CD4-positive, CD25-positive, alpha-beta regulatory T cell (primary cell): ENCODE results near the gene BPIFB2. TPM values are rescaled to one million over a fixed set of nuclear protein-coding genes. Genes with fewer than 3 reads are reported as not detected.
"Not testable (repeated sequence)": the region's sequence is repeated elsewhere in the genome, so short reads cannot be mapped to it uniquely, and the experiment has no call there.

Experiments used
- ATAC-seq, 2 donors: fragments of 150-1000 bp; cut with Tn5 transposase; one replicate each; pipeline ENCODE4 v1.10.0; 2021; ENCODE audit warnings: low read depth in 2 of 2, moderate number of reproducible peaks in 2 of 2, moderate library complexity in 1 of 2
- DNase-seq, 3 donors: peaks; one replicate each; pipeline versions ENCODE4 v3.0.0 to v3.0.0-alpha.2; 2012 to 2022; ENCODE audit warnings: mixed read lengths in 1 of 3
- H3K27ac ChIP-seq: one replicate; pipeline ENCODE4 v1.7.0; 2013; ENCODE audit warnings: mild to moderate bottlenecking, low read length; ENCODE audit not compliant: insufficient read depth, poor library complexity, severe bottlenecking
- H3K27me3 ChIP-seq: one replicate; pipeline ENCODE4 v1.7.0; 2013; ENCODE audit warnings: low read length; ENCODE audit not compliant: control insufficient read depth, insufficient read depth
- H3K36me3 ChIP-seq: one replicate; pipeline ENCODE4 v1.7.0; 2013; ENCODE audit warnings: mild to moderate bottlenecking, low read length, moderate library complexity; ENCODE audit not compliant: control insufficient read depth, insufficient read depth
- H3K4me1 ChIP-seq: 2 replicates; pipeline ENCODE4 v1.7.0; 2013; ENCODE audit warnings: mild to moderate bottlenecking, low read length; ENCODE audit not compliant: insufficient read depth, control insufficient read depth, poor library complexity, severe bottlenecking
- H3K4me3 ChIP-seq: one replicate; pipeline ENCODE4 v1.7.0; 2013; ENCODE audit warnings: low read depth, mild to moderate bottlenecking, low read length, moderate library complexity
- H3K9me3 ChIP-seq, 2 experiments: 1 replicate in 1 of 2; 2 replicates in 1 of 2; pipeline ENCODE4 v1.7.0; 2013; ENCODE audit warnings: low read length in 2 of 2, mild to moderate bottlenecking in 1 of 2, moderate library complexity in 1 of 2; ENCODE audit not compliant: control insufficient read depth in 2 of 2
- H3K27ac Mint-ChIP-seq, 3 donors: one replicate each; pipeline ENCODE4 v1.8.0; 2020 to 2022; ENCODE audit warnings: mild to moderate bottlenecking in 3 of 3, mixed read lengths in 3 of 3, moderate library complexity in 2 of 3
- H3K27me3 Mint-ChIP-seq: one replicate; pipeline ENCODE4 v1.8.0; 2022; ENCODE audit warnings: mild to moderate bottlenecking, mixed read lengths
- H3K36me3 Mint-ChIP-seq: one replicate; pipeline ENCODE4 v1.8.0; 2020; ENCODE audit warnings: mixed read lengths
- H3K4me1 Mint-ChIP-seq, 4 donors: one replicate each; pipeline ENCODE4 v1.8.0; 2020 to 2022; ENCODE audit warnings: mixed read lengths in 4 of 4, mild to moderate bottlenecking in 1 of 4
- H3K4me3 Mint-ChIP-seq, 4 donors: one replicate each; pipeline ENCODE4 v1.8.0; 2020 to 2022; ENCODE audit warnings: mild to moderate bottlenecking in 4 of 4, mixed read lengths in 4 of 4, moderate library complexity in 3 of 4
- H3K9me3 Mint-ChIP-seq, 7 donors: one replicate each; pipeline ENCODE4 v1.8.0; 2020 to 2022; ENCODE audit warnings: mixed read lengths in 7 of 7, mild to moderate bottlenecking in 3 of 7, moderate library complexity in 2 of 7
- polyA plus RNA-seq, 4 donors: library from polyadenylated mRNA; unstranded; fragments of 300-500 nt; fragmentation: Illumina TruSeq; gene quantifications; one replicate each; pipeline ENCODE4 v1.2.3, GENCODE V29; 2021
- total RNA-seq: library from RNA; stranded (reverse); gene quantifications from one replicate; pipeline ENCODE4 v1.2.3, GENCODE V29; 2022

Gene BPIFB2
- total and polyA plus RNA-seq, 5 donors from 2014 or later, result not detected

DNA sequence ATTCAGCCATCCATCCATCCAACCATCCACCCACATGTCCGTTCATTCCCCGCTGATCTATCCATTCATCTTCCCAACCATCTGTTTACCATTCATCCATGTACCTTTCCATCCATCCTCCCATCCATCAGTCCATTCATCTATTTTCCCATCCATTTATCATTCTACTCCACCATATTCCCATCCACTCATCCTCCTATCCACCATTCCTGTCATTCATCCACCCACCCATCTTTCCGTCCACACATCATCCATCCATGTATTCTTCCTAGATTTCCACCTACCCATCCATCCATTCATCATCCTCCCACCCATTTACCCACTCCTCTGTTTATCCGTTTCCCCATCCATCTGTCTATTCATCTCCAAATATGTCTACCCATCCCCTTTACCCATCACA, 30.7 kb downstream of the BPIFB2 start:
- ATAC-seq, result no peak
- Mint-ChIP-seq H3K4me1 (peaks cover 0 to 3% (median 1%) of the 10 kb centered on the region in 4 donors), H3K4me3 (no peak overlapping the region), H3K27ac (no peak overlapping the region), H3K36me3 (no peaks in the 10 kb centered on the region), H3K9me3 (peaks cover 0 to 5% (median 0%) of the 10 kb centered on the region in 7 donors), H3K27me3 (peaks cover 5% of the 10 kb centered on the region)
- peaks cover 0 to 2% of the 10 kb centered on the region in 2 experiments for H3K9me3 ChIP-seq
- no peaks in the 10 kb centered on the region for H3K36me3 ChIP-seq
- no peak overlapping the region for H3K4me3 ChIP-seq
- no peaks in the 10 kb centered on the region for H3K4me1 ChIP-seq
- no peak overlapping the region for H3K27ac ChIP-seq
- no peak for DNase-seq
- no peaks in the 10 kb centered on the region for H3K27me3 ChIP-seq

DNA sequence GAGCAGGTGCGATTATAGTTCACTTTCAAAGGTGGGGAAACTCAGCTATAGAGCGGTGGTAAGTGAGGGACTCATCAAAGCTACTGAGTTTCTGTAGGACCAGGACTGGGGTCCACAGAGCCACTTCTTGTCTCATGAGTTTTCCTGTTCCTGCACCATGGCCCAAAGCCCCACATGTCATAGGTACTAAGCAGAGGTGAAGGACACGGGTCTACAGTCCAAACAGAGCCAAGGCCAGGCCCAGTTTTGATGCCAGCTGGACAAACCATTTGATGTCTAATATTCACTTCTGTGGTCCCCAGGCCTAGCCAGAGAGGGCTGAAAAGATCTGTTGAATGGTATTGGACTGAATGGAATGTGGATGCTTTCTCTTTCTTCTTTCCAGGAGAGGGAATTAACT, 34.9 kb downstream of the BPIFB2 start:
- Mint-ChIP-seq H3K9me3 (peaks cover 0 to 11% (median 5%) of the 10 kb centered on the region in 7 donors), H3K4me3 (no peak overlapping the region), H3K27ac (peak overlapping the region in 1 of 3 donors; percentile 38), H3K4me1 (peaks cover 0 to 3% (median 1%) of the 10 kb centered on the region in 4 donors), H3K36me3 (peaks cover 4% of the 10 kb centered on the region), H3K27me3 (peaks cover 5% of the 10 kb centered on the region)
- DNase-seq, result no peak
- H3K36me3 ChIP-seq, result no peaks in the 10 kb centered on the region
- H3K4me1 ChIP-seq, result no peaks in the 10 kb centered on the region
- no peak overlapping the region for H3K4me3 ChIP-seq
- no peaks in the 10 kb centered on the region for H3K27me3 ChIP-seq
- no peak overlapping the region for H3K27ac ChIP-seq
- peaks cover 5% of the 10 kb centered on the region in 2 experiments for H3K9me3 ChIP-seq
- no peak for ATAC-seq

DNA sequence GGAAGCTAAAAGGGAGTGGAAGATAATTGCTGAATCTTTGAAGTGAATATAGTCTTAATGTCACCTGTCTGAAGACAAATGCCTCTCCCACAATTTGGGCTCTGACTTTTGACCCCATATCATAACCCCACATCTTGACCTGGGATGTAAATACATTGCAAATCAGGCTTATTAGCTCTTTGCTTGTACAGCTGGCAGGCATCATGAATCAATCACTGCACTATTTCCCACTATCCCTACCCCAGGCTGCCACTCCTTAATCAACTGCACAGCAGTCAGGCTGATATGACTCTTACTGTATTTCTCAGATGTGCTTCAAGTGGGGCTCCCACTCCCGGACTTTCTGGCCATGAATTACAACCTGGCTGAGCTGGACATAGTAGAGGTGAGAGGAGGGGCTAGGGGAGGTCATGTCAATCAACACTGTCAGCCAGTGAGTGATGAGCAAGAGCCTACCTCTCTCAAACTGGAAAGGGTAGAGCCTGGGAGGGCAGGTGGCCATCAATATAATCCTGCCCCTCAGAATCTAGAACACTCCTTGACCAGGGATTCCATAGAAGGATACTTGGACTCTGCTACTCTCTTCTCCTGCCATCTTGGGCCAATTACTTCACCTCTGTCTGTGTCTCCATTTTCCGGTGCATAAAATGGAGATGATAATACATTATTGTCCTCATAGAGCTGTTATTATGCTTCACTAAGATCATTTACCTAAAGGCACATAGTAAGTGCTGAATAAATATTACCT, 35.7 kb downstream of the BPIFB2 start:
- Histone ChIP-seq H3K36me3 (no peaks in the 10 kb centered on the region), H3K4me1 (no peaks in the 10 kb centered on the region), H3K27ac (no peak overlapping the region), H3K27me3 (no peaks in the 10 kb centered on the region), H3K4me3 (no peak overlapping the region), H3K9me3 (peaks cover 5% of the 10 kb centered on the region in 2 experiments)
- Mint-ChIP-seq H3K27me3 (peaks cover 5% of the 10 kb centered on the region), H3K36me3 (peaks cover 4% of the 10 kb centered on the region), H3K27ac (peak overlapping the region in 1 of 3 donors; percentile 38), H3K4me3 (no peak overlapping the region), H3K9me3 (peaks cover 0 to 11% (median 5%) of the 10 kb centered on the region in 7 donors), H3K4me1 (peaks cover 0 to 1% (median 0%) of the 10 kb centered on the region in 4 donors)
- ATAC-seq (no peak), DNase-seq (no peak)

DNA sequence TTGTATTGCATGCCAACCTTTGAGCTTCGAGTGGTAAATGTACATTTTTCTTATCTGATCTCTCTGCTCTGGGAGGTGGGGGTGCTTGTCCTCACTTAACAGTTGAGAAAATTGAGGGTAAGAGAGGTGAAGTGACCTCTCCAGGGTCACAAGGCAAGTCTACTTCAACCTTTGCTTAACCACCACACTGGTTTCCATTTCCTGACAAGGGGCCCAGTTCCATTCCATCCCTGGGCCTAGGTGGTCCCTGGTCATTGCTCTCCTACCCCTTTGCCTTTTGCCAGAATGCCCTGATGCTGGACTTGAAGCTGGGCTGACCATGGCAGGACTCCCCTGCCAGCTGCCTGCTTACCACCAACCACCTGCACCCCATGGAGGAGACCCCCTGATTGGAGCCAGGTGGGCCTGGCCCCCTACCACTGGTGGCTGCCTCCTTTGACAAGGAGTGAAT, 36.3 kb downstream of the BPIFB2 start:
- no peaks in the 10 kb centered on the region for H3K4me1 Mint-ChIP-seq
- H3K9me3 Mint-ChIP-seq, result peaks cover 0 to 11% (median 5%) of the 10 kb centered on the region in 7 donors
- no peaks in the 10 kb centered on the region for H3K36me3 ChIP-seq
- DNase-seq (no peak), ATAC-seq (no peak)
- no peak overlapping the region for H3K4me3 ChIP-seq
- H3K27ac ChIP-seq, result no peak overlapping the region
- peaks cover 4% of the 10 kb centered on the region for H3K36me3 Mint-ChIP-seq
- no peaks in the 10 kb centered on the region for H3K4me1 ChIP-seq
- no peak overlapping the region for H3K4me3 Mint-ChIP-seq
- H3K27ac Mint-ChIP-seq, result no peak overlapping the region
- H3K9me3 ChIP-seq, result peaks cover 5% of the 10 kb centered on the region in 2 experiments
- no peaks in the 10 kb centered on the region for H3K27me3 ChIP-seq
- H3K27me3 Mint-ChIP-seq, result peaks cover 5% of the 10 kb centered on the region

DNA sequence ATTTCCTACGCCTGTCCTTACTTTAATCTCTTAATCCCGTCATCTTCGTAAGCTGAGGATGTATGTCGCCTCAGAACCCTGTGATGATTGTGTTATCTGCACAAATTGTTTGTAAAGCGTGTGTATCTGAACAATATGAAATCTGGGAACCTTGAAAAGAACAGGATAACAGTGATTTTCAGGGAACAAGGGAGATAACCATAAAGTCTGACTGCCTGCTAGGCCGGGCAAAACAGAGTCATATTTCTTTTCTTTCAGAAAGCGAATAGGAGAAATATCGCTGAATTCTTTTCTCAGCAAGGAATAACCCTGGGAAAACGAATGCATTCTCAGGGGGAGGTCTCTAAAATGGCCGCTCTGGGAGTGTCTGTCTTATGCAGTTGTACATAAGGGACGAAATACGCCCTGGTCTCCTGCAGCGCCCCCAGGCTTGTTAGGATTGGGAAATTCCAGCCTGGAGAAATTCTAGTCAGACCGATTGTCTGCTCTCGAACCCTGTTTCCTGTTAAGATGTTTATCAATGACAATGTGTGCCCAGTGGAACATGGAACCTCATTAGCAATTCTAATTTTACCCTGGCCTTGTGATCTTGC, 37.7 kb downstream of the BPIFB2 start:
- H3K27me3 ChIP-seq, H3K4me1 ChIP-seq, H3K36me3 Mint-ChIP-seq, H3K4me1 Mint-ChIP-seq, H3K27ac ChIP-seq, ATAC-seq, H3K27me3 Mint-ChIP-seq, DNase-seq, H3K4me3 ChIP-seq, H3K4me3 Mint-ChIP-seq, H3K36me3 ChIP-seq, H3K9me3 ChIP-seq: not testable (repeated sequence)
- Mint-ChIP-seq H3K27ac (peak overlapping the region in 1 of 3 donors; percentile 43), H3K9me3 (peaks cover 0 to 11% (median 5%) of the 10 kb centered on the region in 7 donors)

DNA sequence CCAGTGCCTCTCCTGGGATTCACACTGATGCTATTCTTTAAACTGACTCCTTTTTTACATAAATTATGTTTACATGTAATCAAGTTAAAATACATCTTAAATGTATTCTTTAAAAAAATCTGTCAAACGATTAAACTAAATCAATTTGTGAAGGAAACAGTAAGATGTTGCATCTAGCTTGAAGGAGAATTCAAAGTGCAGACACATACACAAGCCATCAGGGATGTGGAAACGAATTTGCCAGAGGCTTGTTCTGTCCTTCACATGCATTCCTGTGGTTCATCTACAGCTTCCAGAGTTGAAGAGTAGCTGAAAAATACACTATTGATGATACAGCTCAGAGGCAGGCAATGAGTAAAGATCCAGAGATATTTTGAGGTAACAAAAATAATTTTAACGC, 38.9 kb downstream of the BPIFB2 start:
- peaks cover 0 to 11% (median 5%) of the 10 kb centered on the region in 7 donors for H3K9me3 Mint-ChIP-seq
- H3K4me1 Mint-ChIP-seq, result peaks cover 0 to 2% (median 0%) of the 10 kb centered on the region in 4 donors
- ATAC-seq, result no peak
- DNase-seq, result no peak
- Histone ChIP-seq H3K9me3 (peaks cover 5% of the 10 kb centered on the region in 2 experiments), H3K36me3 (no peaks in the 10 kb centered on the region), H3K4me1 (no peaks in the 10 kb centered on the region), H3K4me3 (no peak overlapping the region), H3K27ac (no peak overlapping the region), H3K27me3 (no peaks in the 10 kb centered on the region)
- no peak overlapping the region for H3K4me3 Mint-ChIP-seq
- no peak overlapping the region for H3K27ac Mint-ChIP-seq
- H3K27me3 Mint-ChIP-seq, result no peaks in the 10 kb centered on the region
- peaks cover 4% of the 10 kb centered on the region for H3K36me3 Mint-ChIP-seq

DNA sequence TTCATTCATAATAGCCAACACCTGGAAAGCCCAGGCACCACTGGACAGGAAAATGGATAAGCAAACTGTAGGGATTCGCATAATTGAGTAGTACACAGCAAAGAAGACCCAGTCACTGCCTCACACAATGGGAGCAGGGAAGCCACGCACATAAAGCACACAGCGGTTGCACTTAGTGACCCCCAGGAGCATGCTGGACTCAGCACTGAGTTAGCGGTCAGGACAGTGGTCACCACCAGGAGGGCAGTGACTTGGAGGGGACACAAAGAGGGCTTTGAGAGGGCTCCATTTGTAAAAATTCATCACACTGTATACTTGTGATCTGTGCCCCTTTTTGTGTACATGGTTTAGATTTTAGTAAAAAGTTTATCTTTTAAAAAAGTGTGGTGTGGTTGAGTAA, 43.8 kb downstream of the BPIFB2 start:
- no peaks in the 10 kb centered on the region for H3K27me3 Mint-ChIP-seq
- H3K36me3 Mint-ChIP-seq, result peaks cover 2% of the 10 kb centered on the region
- peaks cover 0 to 5% (median 0%) of the 10 kb centered on the region in 4 donors for H3K4me1 Mint-ChIP-seq
- no peak overlapping the region for H3K4me3 ChIP-seq
- peaks cover 0 to 6% (median 0%) of the 10 kb centered on the region in 7 donors for H3K9me3 Mint-ChIP-seq
- no peaks in the 10 kb centered on the region for H3K27me3 ChIP-seq
- no peak overlapping the region for H3K27ac ChIP-seq
- no peaks in the 10 kb centered on the region for H3K9me3 ChIP-seq
- DNase-seq (no peak), ATAC-seq (no peak)
- H3K27ac Mint-ChIP-seq, result peak overlapping the region in 2 of 3 donors; percentile 56 to 75
- H3K4me3 Mint-ChIP-seq, result no peak overlapping the region
- H3K36me3 ChIP-seq, result no peaks in the 10 kb centered on the region
- H3K4me1 ChIP-seq, result no peaks in the 10 kb centered on the region
